BJ (cell line): Measurements from ENCODE around the gene SUMF1. TPM values are rescaled to one million over a fixed set of nuclear protein-coding genes. Genes with fewer than 3 reads are reported as not detected.

Experiments
- CTCF ChIA-PET: fragments of 350-600 bp; formaldehyde crosslinking; extraction: SDS; loops from one replicate; lab custom pipeline; 2021; ENCODE audit warnings: antibody characterized with exemption, inconsistent platforms; lab: Yijun Ruan, JAX
- POLR2A ChIA-PET: fragments of 300-600 bp; sonication (Branson Sonifier 250); formaldehyde crosslinking; extraction: SDS; loops from one replicate; lab custom pipeline; 2021; ENCODE audit warnings: antibody characterized with exemption; lab: Charles Lee
- DNase-seq: peaks from one replicate; pipeline ENCODE4 v3.0.0-alpha.2; 2011; ENCODE audit warnings: low read depth
- H3K27me3 ChIP-seq: 2 replicates; pipeline ENCODE4 v1.6.0; 2011; ENCODE audit warnings: low read length; ENCODE audit not compliant: control insufficient read depth, insufficient read depth
- H3K36me3 ChIP-seq: 2 replicates; pipeline ENCODE4 v1.5.1; 2011; ENCODE audit warnings: low read length; ENCODE audit not compliant: control insufficient read depth, insufficient read depth
- H3K4me3 ChIP-seq: 2 replicates; pipeline ENCODE4 v1.5.1; 2011; ENCODE audit warnings: low read depth, mild to moderate bottlenecking, control low read depth, low read length
- polyA plus RNA-seq: library from polyadenylated mRNA; depleted of rRNA; stranded (reverse); fragments of >200 nt; gene quantifications from 2 replicates; pipeline ENCODE4 v1.2.3, GENCODE V29; 2011
- TF ChIP-seq, protein P1 (sequence below): IDR thresholded peaks from 2 replicates; pipeline ENCODE4 v1.5.1; 2011; ENCODE audit warnings: low read depth, mild to moderate bottlenecking, control low read depth, inconsistent platforms, low read length, moderate library complexity; ENCODE audit not compliant: insufficient read depth

Gene SUMF1
- polyA plus RNA-seq, 1 experiment: 57.6 TPM

DNA sequence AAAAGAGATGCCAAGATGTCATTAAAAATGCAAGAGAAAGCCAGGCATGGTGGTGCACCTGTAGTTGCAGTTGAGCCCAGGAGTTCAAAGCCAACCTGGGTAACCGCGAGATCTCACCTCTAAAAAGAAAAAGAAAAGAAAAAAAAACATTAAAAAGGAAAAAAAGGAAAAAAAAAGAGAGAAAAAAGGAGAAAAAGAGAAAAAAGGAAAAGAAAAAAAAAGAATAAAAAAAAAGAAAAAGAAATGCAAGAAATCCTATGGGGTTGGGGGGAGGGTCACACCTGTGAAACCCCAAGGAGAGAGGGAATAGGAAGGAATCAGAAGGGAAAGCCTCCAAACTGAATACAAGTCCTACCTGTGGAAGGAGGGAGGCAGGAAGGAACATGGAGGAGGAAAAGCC lies 5.2 kb upstream of the SUMF1 start:
- Histone ChIP-seq H3K36me3 (no peaks in the 10 kb centered on the region), H3K27me3 (peaks cover 5% of the 10 kb centered on the region), H3K4me3 (no peak overlapping the region)
- no peak for DNase-seq
- CTCF ChIA-PET: no interaction called here
- TF ChIP-seq, protein P1, sequence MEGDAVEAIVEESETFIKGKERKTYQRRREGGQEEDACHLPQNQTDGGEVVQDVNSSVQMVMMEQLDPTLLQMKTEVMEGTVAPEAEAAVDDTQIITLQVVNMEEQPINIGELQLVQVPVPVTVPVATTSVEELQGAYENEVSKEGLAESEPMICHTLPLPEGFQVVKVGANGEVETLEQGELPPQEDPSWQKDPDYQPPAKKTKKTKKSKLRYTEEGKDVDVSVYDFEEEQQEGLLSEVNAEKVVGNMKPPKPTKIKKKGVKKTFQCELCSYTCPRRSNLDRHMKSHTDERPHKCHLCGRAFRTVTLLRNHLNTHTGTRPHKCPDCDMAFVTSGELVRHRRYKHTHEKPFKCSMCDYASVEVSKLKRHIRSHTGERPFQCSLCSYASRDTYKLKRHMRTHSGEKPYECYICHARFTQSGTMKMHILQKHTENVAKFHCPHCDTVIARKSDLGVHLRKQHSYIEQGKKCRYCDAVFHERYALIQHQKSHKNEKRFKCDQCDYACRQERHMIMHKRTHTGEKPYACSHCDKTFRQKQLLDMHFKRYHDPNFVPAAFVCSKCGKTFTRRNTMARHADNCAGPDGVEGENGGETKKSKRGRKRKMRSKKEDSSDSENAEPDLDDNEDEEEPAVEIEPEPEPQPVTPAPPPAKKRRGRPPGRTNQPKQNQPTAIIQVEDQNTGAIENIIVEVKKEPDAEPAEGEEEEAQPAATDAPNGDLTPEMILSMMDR: no peak
- POLR2A ChIA-PET: no interaction called here

DNA sequence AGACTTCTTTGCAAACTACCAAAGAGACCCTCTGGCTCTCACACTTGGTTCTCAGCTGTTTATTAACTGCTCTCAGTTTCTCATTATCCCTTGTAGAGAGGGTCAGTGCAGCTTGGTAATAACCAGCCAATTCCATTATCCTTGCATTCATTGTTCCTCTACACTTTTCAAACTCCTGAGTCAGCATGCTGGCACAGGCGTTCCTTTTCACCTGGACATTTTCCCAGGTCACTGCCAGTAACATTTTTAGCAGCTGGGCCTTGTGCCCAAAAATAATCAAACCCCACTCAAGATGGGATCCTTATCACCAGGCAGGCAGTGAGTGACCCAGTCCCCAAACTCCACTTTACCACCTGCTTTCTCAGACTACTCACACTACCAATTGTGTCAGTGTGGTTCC lies 4.8 kb upstream of the SUMF1 start:
- peaks cover 5% of the 10 kb centered on the region for H3K27me3 ChIP-seq
- ChIA-PET CTCF (interaction anchor here (0.9 kb wide), 1 partner anchor 162 kb away, joined by 3 read pairs; no protein-coding TSS in a partner anchor), POLR2A (no interaction called here)
- no peak for DNase-seq
- no peak overlapping the region for H3K4me3 ChIP-seq
- no peaks in the 10 kb centered on the region for H3K36me3 ChIP-seq
- TF ChIP-seq, protein P1: no peak

DNA sequence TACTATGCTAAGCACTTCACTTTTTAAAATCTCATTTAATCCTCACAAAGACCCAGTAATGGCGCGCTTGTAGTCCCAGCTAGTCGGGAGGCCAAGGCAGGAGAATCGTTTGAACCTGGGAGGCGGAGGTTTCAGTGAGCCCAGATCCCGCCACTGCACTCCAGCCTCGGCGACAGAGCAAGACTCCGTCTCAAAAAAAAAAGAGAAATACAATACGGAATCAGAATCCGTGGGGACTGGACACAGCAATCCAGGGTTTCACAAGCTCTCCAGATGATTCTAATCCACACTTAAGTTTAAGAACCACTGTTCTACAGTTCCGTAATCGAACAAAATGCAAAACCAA lies 426 bp upstream of the SUMF1 start:
- CTCF ChIA-PET: no interaction called here
- Histone ChIP-seq H3K4me3 (peak overlapping the region; percentile 81), H3K27me3 (peaks cover 5% of the 10 kb centered on the region), H3K36me3 (no peaks in the 10 kb centered on the region)
- POLR2A ChIA-PET: no interaction called here
- TF ChIP-seq, protein P1: no peak
- DNase-seq: no peak

DNA sequence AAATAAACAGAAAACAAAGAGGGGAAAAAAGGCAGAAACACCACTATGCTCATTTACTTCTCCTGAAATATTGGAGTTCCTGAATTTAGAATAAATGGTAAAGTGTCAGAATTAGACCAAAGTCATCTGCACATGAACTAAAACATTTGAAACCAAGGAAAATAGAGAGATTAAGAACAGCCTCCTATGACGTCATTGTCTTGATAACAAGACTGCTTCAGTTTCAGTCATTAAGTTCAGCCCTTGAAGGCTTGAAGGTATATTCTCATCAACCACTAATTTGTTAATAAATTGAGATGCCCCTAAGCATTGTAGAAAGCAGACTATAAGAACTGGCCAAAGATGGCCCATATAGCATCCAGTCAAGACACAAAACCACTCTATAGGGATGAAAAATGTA lies 2.5 kb downstream of the SUMF1 start:
- Histone ChIP-seq H3K36me3 (no peaks in the 10 kb centered on the region), H3K4me3 (no peak overlapping the region), H3K27me3 (no peaks in the 10 kb centered on the region)
- TF ChIP-seq, protein P1: no peak
- DNase-seq: no peak
- POLR2A ChIA-PET: no interaction called here
- CTCF ChIA-PET: no interaction called here

DNA sequence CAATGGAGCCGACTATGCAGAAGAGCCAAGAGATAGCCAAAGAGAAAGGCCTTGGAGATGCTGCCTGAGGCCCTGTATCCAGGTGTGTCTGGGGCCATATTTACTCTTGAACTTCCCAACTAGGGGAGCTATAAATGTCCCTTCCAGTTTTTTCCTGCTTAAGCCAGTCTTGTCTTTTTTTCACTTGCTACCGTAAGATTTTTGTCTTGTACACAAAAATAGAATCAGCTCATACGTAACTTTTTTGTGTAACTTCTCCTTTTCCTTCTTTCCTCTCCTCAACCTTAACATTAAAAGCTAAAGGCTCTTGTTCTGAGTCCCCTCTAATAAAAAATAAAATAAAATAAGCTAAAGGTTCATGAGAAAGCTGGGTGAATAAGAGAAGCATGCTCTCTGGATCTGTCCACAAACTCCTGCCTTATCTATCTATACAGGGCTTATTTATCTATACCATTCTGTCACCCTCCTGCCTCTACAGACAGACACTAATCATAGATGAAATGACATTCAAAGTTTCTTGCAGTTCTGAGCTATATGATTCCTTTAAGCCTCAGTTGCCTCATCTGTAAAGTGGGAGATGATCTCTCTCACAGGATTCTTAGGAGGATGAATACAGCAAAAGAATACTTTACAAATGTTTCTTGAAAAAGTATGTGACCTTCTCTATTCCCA lies 4.6 kb downstream of the SUMF1 start:
- no peak for DNase-seq
- H3K36me3 ChIP-seq: no peaks in the 10 kb centered on the region
- ChIA-PET POLR2A (no interaction called here), CTCF (interaction anchor here (1.2 kb wide), 2 partner anchors 112 to 194 kb away, joined by 3 read pairs; no protein-coding TSS in a partner anchor)
- no peaks in the 10 kb centered on the region for H3K27me3 ChIP-seq
- H3K4me3 ChIP-seq: no peak overlapping the region
- TF ChIP-seq, protein P1: no peak
